ENCODE data around the gene ARMC12. TPM values are rescaled to one million over a fixed set of nuclear protein-coding genes. Genes with fewer than 3 reads are reported as not detected.

Gene ARMC12
- total RNA-seq, 4 donors from 2014 or later = 0.68 to 1.5 TPM; not detected in 2

- TF ChIP-seq EP300 (IDR thresholded peaks at IDR 0.05; ENCODE audit: low read depth) (no peak), POLR2A (IDR thresholded peaks at IDR 0.05) (no peak), POLR2AphosphoS5 (IDR thresholded peaks at IDR 0.05) (no peak)
- TF ChIP-seq, protein P1, sequence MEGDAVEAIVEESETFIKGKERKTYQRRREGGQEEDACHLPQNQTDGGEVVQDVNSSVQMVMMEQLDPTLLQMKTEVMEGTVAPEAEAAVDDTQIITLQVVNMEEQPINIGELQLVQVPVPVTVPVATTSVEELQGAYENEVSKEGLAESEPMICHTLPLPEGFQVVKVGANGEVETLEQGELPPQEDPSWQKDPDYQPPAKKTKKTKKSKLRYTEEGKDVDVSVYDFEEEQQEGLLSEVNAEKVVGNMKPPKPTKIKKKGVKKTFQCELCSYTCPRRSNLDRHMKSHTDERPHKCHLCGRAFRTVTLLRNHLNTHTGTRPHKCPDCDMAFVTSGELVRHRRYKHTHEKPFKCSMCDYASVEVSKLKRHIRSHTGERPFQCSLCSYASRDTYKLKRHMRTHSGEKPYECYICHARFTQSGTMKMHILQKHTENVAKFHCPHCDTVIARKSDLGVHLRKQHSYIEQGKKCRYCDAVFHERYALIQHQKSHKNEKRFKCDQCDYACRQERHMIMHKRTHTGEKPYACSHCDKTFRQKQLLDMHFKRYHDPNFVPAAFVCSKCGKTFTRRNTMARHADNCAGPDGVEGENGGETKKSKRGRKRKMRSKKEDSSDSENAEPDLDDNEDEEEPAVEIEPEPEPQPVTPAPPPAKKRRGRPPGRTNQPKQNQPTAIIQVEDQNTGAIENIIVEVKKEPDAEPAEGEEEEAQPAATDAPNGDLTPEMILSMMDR (IDR thresholded peaks at IDR 0.05) = no peak
- peaks cover 42% of the 10 kb centered on the region for H3K27me3 ChIP-seq
Observed at GRCh38 chr6:35777356-35778102, 40.7 kb downstream of the ARMC12 start.

GRCh38 chr6:35778437-35778836 lies 41.6 kb downstream of the ARMC12 start:
- peaks cover 0 to 8% (median 4%) of the 10 kb centered on the region in 4 donors for H3K4me1 ChIP-seq
- H3K27ac ChIP-seq = no peak overlapping the region
- intact Hi-C loops (cut with DNase I; ENCODE audit: low total_unique reads) (no loop called here), in situ Hi-C loops (cut with MboI; ENCODE audit: low pct_ligation_motif_present in 1 of 4, low pct_unique_long_range_greater_than_20kb in 1 of 4, low sequenced_read_pairs in 3 of 4) (loop anchor here in 1 of 4 donors (25.0 kb wide), 1 partner anchor 1834 kb away; no protein-coding TSS in a partner anchor)
- WGBS, 2 donors (ENCODE audit: low coverage in 1 of 2) = 75% methylated on average over 2 of the region's 2 CpGs; no CpG with 5 or more reads in 1 of the 2 donors
- no peak overlapping the region for H3K4me3 ChIP-seq
- TF ChIP-seq POLR2AphosphoS5 (IDR thresholded peaks at IDR 0.05) = no peak
- TF ChIP-seq, protein P1 (IDR thresholded peaks at IDR 0.05) = no peak
- TF ChIP-seq POLR2A (IDR thresholded peaks at IDR 0.05) = no peak
- TF ChIP-seq EP300 (IDR thresholded peaks at IDR 0.05; ENCODE audit: low read depth) = no peak
- no peak for DNase-seq
- H3K9me3 ChIP-seq = no peaks in the 10 kb centered on the region
- H3K27me3 ChIP-seq = peaks cover 42% of the 10 kb centered on the region
- no peaks in the 10 kb centered on the region for H3K36me3 ChIP-seq

More at GRCh38 chr6:35777356-35778102, 40.7 kb downstream of the ARMC12 start:
- no peaks in the 10 kb centered on the region for H3K9me3 ChIP-seq
- DNase-seq = no peak
- no peak overlapping the region for H3K27ac ChIP-seq
- peaks cover 0 to 8% (median 4%) of the 10 kb centered on the region in 4 donors for H3K4me1 ChIP-seq
- in situ Hi-C loops (cut with MboI; ENCODE audit: low pct_ligation_motif_present in 1 of 4, low pct_unique_long_range_greater_than_20kb in 1 of 4, low sequenced_read_pairs in 3 of 4) = loop anchor here in 1 of 4 donors (25.0 kb wide), 1 partner anchor 1835 kb away; no protein-coding TSS in a partner anchor
- intact Hi-C loops (cut with DNase I; ENCODE audit: low total_unique reads) = no loop called here
- 78% methylated on average over 10 of the region's 10 CpGs; no CpG with 5 or more reads in 1 of the 2 donors for WGBS, 2 donors (ENCODE audit: low coverage in 1 of 2)
- no peak overlapping the region for H3K4me3 ChIP-seq
- no peaks in the 10 kb centered on the region for H3K36me3 ChIP-seq

- DNase-seq = no peak
- WGBS, 2 donors (ENCODE audit: low coverage in 1 of 2) = 82% methylated on average over 7 of the region's 7 CpGs; no CpG with 5 or more reads in 1 of the 2 donors
- Histone ChIP-seq H3K4me1 (peaks cover 0 to 8% (median 4%) of the 10 kb centered on the region in 4 donors), H3K9me3 (no peaks in the 10 kb centered on the region), H3K27ac (no peak within 1 kb of the TSS), H3K4me3 (no peak within 1 kb of the TSS), H3K36me3 (no peaks in the 10 kb centered on the region), H3K27me3 (peaks cover 27% of the 10 kb centered on the region)
- TF ChIP-seq, protein P1 (IDR thresholded peaks at IDR 0.05) = no peak
- TF ChIP-seq POLR2AphosphoS5 (IDR thresholded peaks at IDR 0.05) (no peak), EP300 (IDR thresholded peaks at IDR 0.05; ENCODE audit: low read depth) (no peak), POLR2A (IDR thresholded peaks at IDR 0.05) (no peak)
- intact Hi-C loops (cut with DNase I; ENCODE audit: low total_unique reads) = no loop called here
- in situ Hi-C loops (cut with MboI; ENCODE audit: low pct_ligation_motif_present in 1 of 4, low pct_unique_long_range_greater_than_20kb in 1 of 4, low sequenced_read_pairs in 3 of 4) = loop anchor here in 1 of 4 donors (25.0 kb wide), 1 partner anchor 1832 kb away; no protein-coding TSS in a partner anchor
Observed at GRCh38 chr6:35780719-35781118, 43.9 kb downstream of the ARMC12 start, which contains the start of gene CLPSL1. Gene CLPSL1 (plus strand): TSS chr6:35781019. CDS start chr6:35781111, 92 bp downstream.

DNA sequence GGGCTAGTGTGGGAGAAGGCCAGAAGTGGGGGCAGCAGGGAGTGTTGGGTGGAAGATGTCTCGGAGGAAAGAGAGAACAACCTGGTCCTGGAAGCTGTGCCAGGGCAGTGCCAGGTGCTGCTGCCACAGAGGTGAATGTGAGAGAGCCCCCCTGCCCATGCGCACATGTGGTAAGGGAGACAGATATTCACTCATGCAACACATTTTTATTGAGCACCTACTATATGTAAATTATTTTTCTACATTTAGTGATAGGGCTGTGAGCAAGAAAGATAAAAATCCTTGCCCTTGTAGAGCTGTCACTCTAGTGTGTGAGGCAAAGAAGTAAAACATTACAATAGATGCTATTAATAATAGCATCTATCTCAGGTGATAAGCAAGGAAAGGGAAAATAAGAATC lies 44.5 kb downstream of the ARMC12 start:
- no peak for TF ChIP-seq POLR2A (IDR thresholded peaks at IDR 0.05)
- no peak for TF ChIP-seq EP300 (IDR thresholded peaks at IDR 0.05; ENCODE audit: low read depth)
- TF ChIP-seq POLR2AphosphoS5 (IDR thresholded peaks at IDR 0.05) = no peak
- TF ChIP-seq, protein P1 (IDR thresholded peaks at IDR 0.05) = no peak
- Histone ChIP-seq H3K27ac (no peak overlapping the region), H3K4me3 (no peak overlapping the region), H3K4me1 (peaks cover 0 to 6% (median 2%) of the 10 kb centered on the region in 4 donors), H3K27me3 (peaks cover 24% of the 10 kb centered on the region), H3K9me3 (no peaks in the 10 kb centered on the region), H3K36me3 (no peaks in the 10 kb centered on the region)
- no peak for DNase-seq
- 90 to 100% methylated on average over 1 to 2 of the region's 2 CpGs for WGBS, 2 donors (ENCODE audit: low coverage in 1 of 2)
- in situ Hi-C loops (cut with MboI; ENCODE audit: low pct_ligation_motif_present in 1 of 4, low pct_unique_long_range_greater_than_20kb in 1 of 4, low sequenced_read_pairs in 3 of 4) = loop anchor here in 1 of 4 donors (25.0 kb wide), 1 partner anchor 1831 kb away; no protein-coding TSS in a partner anchor
- intact Hi-C loops (cut with DNase I; ENCODE audit: low total_unique reads) = no loop called here

Data from transverse colon (tissue), 4 donors.